T-helper 17 cell (primary cell): ENCODE results near the gene PDS5B. TPM values are rescaled to one million over a fixed set of nuclear protein-coding genes. Genes with fewer than 3 reads are reported as not detected.

Experiments used
- ATAC-seq: fragments of 150-1000 bp; cut with Tn5 transposase; 2 replicates; pipeline ENCODE4 v1.10.0; 2021; ENCODE audit warnings: mild to moderate bottlenecking, moderate library complexity
- DNase-seq, 3 donors: peaks; one replicate each; pipeline versions ENCODE4 v3.0.0 to v3.0.0-alpha.2; 2020 to 2021
- H3K9me3 ChIP-seq: one replicate; pipeline ENCODE4 v1.7.0; 2013; ENCODE audit warnings: low read length, mild to moderate bottlenecking; ENCODE audit not compliant: control insufficient read depth, poor library complexity, severe bottlenecking
- H3K27ac Mint-ChIP-seq: one replicate; pipeline ENCODE4 v1.8.0; 2022; ENCODE audit warnings: mild to moderate bottlenecking, moderate library complexity, mixed read lengths
- H3K27me3 Mint-ChIP-seq: one replicate; pipeline ENCODE4 v1.8.0; 2022; ENCODE audit warnings: mixed read lengths
- H3K36me3 Mint-ChIP-seq: one replicate; pipeline ENCODE4 v1.8.0; 2022; ENCODE audit warnings: low read depth, mixed read lengths
- H3K4me1 Mint-ChIP-seq: one replicate; pipeline ENCODE4 v1.8.0; 2022; ENCODE audit warnings: mild to moderate bottlenecking, mixed read lengths
- H3K4me3 Mint-ChIP-seq: one replicate; pipeline ENCODE4 v1.8.0; 2022; ENCODE audit warnings: mild to moderate bottlenecking, moderate library complexity, mixed read lengths
- total RNA-seq, 4 donors: library from RNA in 2 of 4; stranded (reverse) in 2 of 4; gene quantifications; one replicate each; pipeline ENCODE4 v1.2.3 and lab custom pipeline; 2022 to 2026

The PDS5B gene
- total RNA-seq, 2 donors from 2014 or later = 39.2 to 46.7 TPM

DNA sequence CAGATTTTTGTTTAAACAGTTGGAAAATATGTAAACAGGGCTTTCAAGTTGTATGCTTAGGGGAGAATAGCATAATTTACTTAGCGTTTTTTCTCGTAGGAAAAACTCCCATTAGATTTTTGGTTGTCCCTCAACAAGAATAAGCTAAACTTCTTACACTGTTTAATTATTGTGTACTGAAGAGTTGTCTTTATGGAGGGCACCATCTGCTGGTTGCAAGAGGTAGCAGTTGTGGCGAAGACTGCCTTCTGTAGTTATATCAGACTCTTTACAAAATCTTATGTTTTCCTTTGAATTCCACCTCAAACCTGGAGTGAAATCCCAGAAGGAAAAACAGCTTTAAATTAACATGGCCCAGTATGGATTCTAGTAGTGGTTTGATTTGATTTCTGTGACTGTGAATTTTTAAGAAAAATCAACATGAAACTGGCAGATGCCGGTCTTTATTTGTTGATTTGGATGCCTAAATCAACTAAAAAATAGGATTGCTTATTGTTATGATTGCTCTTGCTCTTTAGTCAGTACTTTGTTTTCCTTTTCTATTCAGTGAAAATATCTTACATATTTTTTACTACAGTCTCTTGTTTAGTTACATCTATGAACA, 53.4 kb downstream of the PDS5B start:
- no peaks in the 10 kb centered on the region for H3K27me3 Mint-ChIP-seq
- no peak overlapping the region for H3K4me3 Mint-ChIP-seq
- ATAC-seq = peak; percentile 92
- peaks cover 28% of the 10 kb centered on the region for H3K4me1 Mint-ChIP-seq
- H3K27ac Mint-ChIP-seq = no peak overlapping the region
- peaks cover 2% of the 10 kb centered on the region for H3K36me3 Mint-ChIP-seq
- peak in 2 of 3 donors; percentile 14 to 39 for DNase-seq
- H3K9me3 ChIP-seq = no peaks in the 10 kb centered on the region

DNA sequence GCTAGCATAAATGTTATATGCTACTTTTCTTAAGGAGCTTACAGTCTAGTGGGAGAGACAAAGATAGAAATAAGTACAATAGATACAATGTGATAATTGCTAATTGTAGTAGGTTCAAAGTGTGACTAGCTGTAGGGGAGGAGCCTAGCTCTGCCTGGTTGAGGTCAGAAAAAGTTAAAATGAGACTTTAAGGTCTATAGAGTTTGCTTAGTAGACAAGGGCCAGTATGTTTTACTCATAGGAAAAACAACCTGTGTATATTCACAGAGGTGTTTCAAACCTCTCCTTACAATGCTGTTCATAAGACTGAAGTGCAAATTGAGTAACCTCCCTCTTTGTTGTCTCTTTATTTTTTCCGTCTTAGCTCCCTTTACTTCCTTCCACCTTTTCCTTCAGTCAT, 56.1 kb downstream of the PDS5B start:
- H3K27me3 Mint-ChIP-seq = no peaks in the 10 kb centered on the region
- peaks cover 46% of the 10 kb centered on the region for H3K4me1 Mint-ChIP-seq
- ATAC-seq (no peak), DNase-seq (no peak)
- no peaks in the 10 kb centered on the region for H3K9me3 ChIP-seq
- peaks cover 2% of the 10 kb centered on the region for H3K36me3 Mint-ChIP-seq
- H3K4me3 Mint-ChIP-seq = no peak overlapping the region
- peak overlapping the region; percentile 59 for H3K27ac Mint-ChIP-seq

DNA sequence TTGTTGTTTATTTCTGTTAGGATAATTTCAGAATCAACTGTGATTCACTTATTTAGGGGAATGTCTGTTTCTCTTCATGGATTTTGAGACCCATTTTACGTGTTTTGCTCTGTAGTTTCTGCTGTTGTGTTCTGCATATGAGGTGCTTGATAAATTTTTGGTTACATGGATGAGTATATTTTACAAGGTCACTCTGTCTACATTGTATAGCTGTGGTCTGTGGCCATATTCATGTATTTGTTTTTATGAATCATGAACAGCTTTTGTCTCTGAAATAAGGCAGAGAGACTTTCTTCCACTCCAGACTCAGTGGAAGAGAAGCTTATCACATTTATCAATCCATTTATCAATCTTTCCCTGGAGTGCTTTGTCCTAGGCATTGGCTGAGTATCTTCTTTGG, 56.6 kb downstream of the PDS5B start:
- H3K4me1 Mint-ChIP-seq = peaks cover 49% of the 10 kb centered on the region
- H3K27ac Mint-ChIP-seq = no peak overlapping the region
- no peaks in the 10 kb centered on the region for H3K27me3 Mint-ChIP-seq
- H3K9me3 ChIP-seq = no peaks in the 10 kb centered on the region
- H3K4me3 Mint-ChIP-seq = no peak overlapping the region
- DNase-seq (no peak), ATAC-seq (no peak)
- H3K36me3 Mint-ChIP-seq = peaks cover 2% of the 10 kb centered on the region

DNA sequence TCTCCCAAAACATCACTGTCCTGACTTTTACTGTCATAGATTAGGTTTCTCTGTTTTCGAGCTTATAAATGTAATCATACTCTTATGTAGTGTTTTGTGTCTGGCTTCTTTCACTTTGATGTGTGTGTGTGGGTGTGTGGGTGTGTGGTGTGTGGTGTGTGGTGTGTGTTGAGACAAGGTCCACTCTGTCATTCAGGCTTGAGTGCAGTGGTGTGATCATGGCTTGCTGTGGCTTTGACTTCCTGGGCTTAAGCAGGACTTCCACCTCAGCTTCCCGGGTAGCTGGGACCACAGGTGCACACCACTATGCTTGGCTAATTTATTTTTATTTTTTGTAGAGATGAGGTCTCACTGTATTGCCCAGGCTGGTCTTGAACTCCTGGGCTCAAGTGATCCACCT, 59.6 kb downstream of the PDS5B start:
- DNase-seq (no peak), ATAC-seq (peak; percentile 30)
- peak overlapping the region; percentile 47 for H3K27ac Mint-ChIP-seq
- H3K36me3 Mint-ChIP-seq = peaks cover 2% of the 10 kb centered on the region
- no peaks in the 10 kb centered on the region for H3K27me3 Mint-ChIP-seq
- H3K4me1 Mint-ChIP-seq = peaks cover 62% of the 10 kb centered on the region
- H3K9me3 ChIP-seq = no peaks in the 10 kb centered on the region
- peak overlapping the region; percentile 36 for H3K4me3 Mint-ChIP-seq

DNA sequence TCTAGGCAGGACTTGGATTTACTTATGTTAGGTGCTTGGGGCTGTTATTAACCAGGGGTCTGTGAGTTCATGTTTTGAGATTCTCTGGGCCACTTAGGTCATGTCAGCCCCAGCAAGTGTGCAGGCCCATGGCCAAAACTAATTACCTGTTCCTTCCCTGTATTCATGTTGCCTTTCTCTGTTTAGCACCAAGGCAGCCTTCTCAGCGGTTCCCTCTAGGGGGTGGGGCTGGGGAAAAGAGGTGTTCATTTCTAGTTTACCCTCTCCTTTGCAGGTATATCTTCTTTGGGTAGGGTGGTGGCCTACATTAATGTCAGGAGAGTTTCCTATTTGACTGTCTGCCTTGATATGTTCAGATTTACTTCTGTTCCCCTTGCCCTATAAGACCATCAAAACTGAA, 61.7 kb downstream of the PDS5B start:
- no peaks in the 10 kb centered on the region for H3K36me3 Mint-ChIP-seq
- no peak for DNase-seq
- H3K27me3 Mint-ChIP-seq = no peaks in the 10 kb centered on the region
- peak; percentile 56 for ATAC-seq
- H3K27ac Mint-ChIP-seq = peak overlapping the region; percentile 61
- no peaks in the 10 kb centered on the region for H3K9me3 ChIP-seq
- H3K4me1 Mint-ChIP-seq = peaks cover 45% of the 10 kb centered on the region
- H3K4me3 Mint-ChIP-seq = no peak overlapping the region

DNA sequence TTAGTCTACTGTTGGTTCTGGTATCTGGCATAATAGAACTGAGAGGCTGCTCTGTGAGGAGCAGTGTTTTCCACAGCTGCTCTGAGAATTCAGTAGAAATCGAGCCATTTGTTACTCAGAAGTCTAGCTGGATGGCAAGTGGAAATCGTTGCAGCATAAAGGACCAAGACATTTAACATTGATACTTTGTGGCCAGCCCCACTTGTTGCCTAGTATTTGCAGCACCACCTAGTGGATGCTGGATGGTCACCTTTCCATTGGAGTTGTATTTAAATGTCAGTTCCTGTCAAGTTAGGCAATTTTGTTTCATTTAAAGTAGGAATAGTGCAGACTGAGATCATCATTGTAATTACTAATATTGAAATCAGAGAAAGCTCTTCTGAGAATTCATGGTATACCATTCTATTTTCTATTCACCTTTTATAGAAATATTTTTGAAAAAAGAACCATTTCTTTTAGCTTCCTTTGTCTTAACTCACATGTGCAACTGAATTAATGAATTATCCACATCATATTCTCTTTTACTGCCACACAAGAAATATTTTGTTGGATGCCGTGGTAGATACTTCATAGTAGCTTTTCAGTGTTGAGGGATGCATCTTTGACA, 64.6 kb downstream of the PDS5B start:
- Mint-ChIP-seq H3K27me3 (no peaks in the 10 kb centered on the region), H3K36me3 (peaks cover 2% of the 10 kb centered on the region), H3K27ac (no peak overlapping the region), H3K4me3 (no peak overlapping the region), H3K4me1 (peaks cover 32% of the 10 kb centered on the region)
- ATAC-seq (peak; percentile 89), DNase-seq (peak in 2 of 3 donors; percentile 16 to 31)
- H3K9me3 ChIP-seq = no peaks in the 10 kb centered on the region

DNA sequence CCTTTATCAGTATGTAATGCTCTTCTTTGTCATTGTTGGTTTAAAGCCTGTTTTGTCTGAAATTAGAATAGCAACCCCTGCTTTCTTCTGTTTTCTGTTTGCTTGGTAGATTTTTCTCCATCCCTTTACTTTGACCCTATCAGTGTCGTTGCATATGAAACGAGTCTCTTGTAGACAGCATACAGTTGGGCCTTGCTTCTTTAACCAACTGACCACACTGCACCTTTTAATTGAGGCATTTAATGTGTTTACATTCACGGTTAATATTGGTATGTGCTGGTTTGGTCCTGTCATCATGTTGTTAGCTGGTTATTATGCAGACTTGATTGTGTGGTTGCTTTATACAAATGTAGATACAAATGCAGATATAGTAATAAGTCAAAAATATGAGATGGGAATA, 71.1 kb downstream of the PDS5B start:
- peaks cover 9% of the 10 kb centered on the region for H3K36me3 Mint-ChIP-seq
- ATAC-seq (no peak), DNase-seq (no peak)
- H3K9me3 ChIP-seq = no peaks in the 10 kb centered on the region
- no peak overlapping the region for H3K27ac Mint-ChIP-seq
- H3K4me1 Mint-ChIP-seq = peaks cover 12% of the 10 kb centered on the region
- no peak overlapping the region for H3K4me3 Mint-ChIP-seq
- no peaks in the 10 kb centered on the region for H3K27me3 Mint-ChIP-seq

DNA sequence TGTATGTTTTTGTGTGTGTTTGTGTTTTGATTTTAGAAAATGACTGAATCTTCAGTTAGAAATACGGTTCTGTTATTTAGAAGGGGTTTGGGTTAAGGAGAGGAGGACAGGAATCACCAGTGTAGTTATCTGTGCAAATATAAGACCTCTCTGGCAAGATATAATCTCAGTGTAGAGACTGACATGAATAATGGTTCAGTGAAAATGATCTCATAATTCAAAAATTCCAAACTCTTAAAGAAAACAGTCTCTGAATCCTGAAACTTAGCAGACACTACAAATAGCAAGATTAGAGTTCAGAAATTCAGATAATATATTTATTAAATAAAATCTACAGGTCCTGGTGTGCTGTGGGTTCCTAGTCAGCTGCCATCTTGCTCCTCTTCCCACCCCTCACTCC, 73.5 kb downstream of the PDS5B start:
- H3K4me1 Mint-ChIP-seq = peaks cover 12% of the 10 kb centered on the region
- no peak overlapping the region for H3K27ac Mint-ChIP-seq
- no peak overlapping the region for H3K4me3 Mint-ChIP-seq
- no peaks in the 10 kb centered on the region for H3K9me3 ChIP-seq
- peaks cover 7% of the 10 kb centered on the region for H3K36me3 Mint-ChIP-seq
- H3K27me3 Mint-ChIP-seq = no peaks in the 10 kb centered on the region
- DNase-seq (no peak), ATAC-seq (no peak)

DNA sequence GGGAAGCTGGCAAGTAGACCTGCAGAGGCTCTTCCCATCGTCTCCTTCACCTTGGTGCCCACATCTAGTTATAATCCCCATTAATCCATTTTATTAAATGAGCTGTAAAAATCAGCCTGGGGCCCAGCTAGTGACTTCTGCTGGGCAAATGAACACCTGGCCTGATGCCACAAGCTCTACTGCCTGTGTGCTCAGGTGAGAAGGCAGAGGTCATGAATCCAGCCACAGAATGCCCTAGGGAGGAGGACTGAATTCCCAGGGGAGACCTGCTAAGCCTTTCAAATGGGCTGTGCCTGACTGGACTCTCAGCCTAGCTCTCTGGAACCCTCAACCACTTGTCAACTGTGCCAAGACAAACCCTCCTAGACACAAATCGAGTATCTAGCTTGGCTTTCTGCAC, 74.0 kb downstream of the PDS5B start:
- no peak overlapping the region for H3K4me3 Mint-ChIP-seq
- H3K36me3 Mint-ChIP-seq = peaks cover 7% of the 10 kb centered on the region
- H3K4me1 Mint-ChIP-seq = peaks cover 12% of the 10 kb centered on the region
- H3K27me3 Mint-ChIP-seq = no peaks in the 10 kb centered on the region
- DNase-seq = no peak
- no peak for ATAC-seq
- no peak overlapping the region for H3K27ac Mint-ChIP-seq
- no peaks in the 10 kb centered on the region for H3K9me3 ChIP-seq

DNA sequence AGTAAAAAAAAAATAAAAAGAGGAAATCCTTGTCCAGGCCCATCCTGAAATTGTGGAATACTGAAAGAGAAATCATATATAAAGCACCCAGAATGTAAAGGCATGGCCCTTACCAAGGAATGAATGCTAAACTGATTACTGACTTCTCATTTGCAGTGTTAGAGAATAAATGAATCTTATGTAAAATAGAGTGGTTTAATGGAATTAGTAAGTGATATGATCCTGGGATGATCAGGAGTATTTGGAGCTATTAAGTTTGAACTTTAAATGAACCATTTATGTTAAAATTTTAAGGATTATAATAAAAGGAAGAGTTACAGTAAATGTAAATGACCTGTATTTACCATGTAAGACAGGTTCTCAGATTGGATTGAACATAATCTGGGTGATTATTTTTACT, 75.4 kb downstream of the PDS5B start:
- Mint-ChIP-seq H3K27me3 (no peaks in the 10 kb centered on the region), H3K4me3 (no peak overlapping the region), H3K36me3 (peaks cover 7% of the 10 kb centered on the region), H3K4me1 (peaks cover 15% of the 10 kb centered on the region), H3K27ac (peak overlapping the region; percentile 19)
- DNase-seq = no peak
- ATAC-seq = no peak
- H3K9me3 ChIP-seq = no peaks in the 10 kb centered on the region

DNA sequence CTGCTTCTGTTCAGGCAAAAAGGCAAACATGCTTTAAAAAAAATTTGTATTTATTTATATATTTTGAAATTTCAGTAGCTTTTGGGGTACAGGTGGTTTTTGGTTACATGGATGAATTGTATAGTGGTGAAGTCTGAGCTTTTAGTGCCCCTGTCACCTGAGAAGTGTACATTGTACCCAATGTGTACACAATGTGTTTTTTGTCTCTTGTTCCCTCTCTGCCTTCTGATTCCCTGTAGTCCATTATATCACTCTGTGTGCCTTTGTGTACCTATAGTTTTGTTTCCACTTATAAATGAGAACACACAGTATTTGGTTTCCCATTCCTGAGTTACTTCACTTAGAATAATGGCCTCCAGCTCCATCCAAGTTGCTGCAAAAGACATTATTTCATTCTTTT, 77.4 kb downstream of the PDS5B start:
- peaks cover 15% of the 10 kb centered on the region for H3K4me1 Mint-ChIP-seq
- H3K27ac Mint-ChIP-seq = peak overlapping the region; percentile 11
- no peaks in the 10 kb centered on the region for H3K27me3 Mint-ChIP-seq
- H3K4me3 Mint-ChIP-seq = no peak overlapping the region
- peaks cover 9% of the 10 kb centered on the region for H3K36me3 Mint-ChIP-seq
- ATAC-seq = no peak
- no peak for DNase-seq
- no peaks in the 10 kb centered on the region for H3K9me3 ChIP-seq

DNA sequence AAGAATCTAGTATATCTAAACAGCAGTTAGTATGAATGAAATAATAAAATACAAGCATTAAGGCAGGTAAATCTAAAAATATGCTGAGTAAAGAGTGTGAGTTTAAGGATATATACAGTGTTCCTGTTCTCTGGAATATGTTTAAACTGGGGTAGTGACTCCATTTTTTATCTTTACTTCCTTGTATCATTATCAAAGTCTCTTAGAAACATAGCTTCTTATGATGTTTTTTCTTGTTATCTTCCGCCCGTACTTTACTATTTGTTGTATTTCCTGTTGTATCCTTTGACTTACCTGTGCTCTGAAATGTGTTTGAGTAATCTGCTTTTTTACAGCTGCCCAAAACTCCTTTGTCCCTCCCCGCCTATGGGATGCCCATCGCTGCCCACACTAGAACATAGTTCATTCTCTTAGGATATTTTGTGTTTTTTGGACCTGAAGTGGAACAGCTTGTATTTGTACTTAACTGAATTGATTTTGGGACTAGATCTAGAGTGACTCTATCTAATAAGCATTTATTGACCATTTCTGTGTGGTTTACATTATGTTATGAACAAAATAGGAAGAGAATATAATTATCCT, 80.8 kb downstream of the PDS5B start:
- no peak for DNase-seq
- H3K36me3 Mint-ChIP-seq = peaks cover 2% of the 10 kb centered on the region
- no peak for ATAC-seq
- H3K4me1 Mint-ChIP-seq = peaks cover 10% of the 10 kb centered on the region
- peak overlapping the region; percentile 91 for H3K27ac Mint-ChIP-seq
- H3K27me3 Mint-ChIP-seq = no peaks in the 10 kb centered on the region
- H3K4me3 Mint-ChIP-seq = no peak overlapping the region
- H3K9me3 ChIP-seq = no peaks in the 10 kb centered on the region

DNA sequence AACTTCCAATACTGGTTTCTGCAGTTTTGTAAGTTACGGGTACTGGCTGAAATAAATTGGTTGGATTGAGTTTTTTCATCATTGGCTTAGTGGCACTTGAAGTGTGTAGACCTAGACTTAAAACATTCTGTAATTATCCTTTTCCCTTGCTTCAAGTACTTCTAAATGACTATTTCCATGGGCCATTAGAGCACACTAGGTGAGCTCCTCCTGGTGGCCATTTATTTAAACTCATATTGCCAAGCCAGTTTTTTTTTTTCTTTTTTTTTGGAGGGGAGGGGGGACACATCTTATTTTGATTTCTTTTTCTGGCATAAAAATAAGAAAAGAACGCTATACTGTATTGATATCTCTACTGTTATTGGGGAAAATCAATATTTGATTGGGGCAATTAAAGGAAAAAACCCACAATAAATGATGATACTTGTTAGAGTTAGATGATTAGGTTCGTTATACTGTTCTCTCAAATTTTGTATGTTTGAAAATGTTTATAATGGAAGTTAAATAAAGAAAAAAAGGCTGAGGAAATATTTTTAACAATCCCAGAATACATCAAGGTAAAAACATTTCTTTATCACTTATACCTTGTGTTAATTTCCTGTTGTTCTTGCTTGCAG, 82.9 kb downstream of the PDS5B start:
- no peaks in the 10 kb centered on the region for H3K9me3 ChIP-seq
- Mint-ChIP-seq H3K27ac (no peak overlapping the region), H3K27me3 (no peaks in the 10 kb centered on the region), H3K4me1 (peaks cover 8% of the 10 kb centered on the region), H3K36me3 (peaks cover 2% of the 10 kb centered on the region), H3K4me3 (no peak overlapping the region)
- DNase-seq (no peak), ATAC-seq (peak; percentile 58)
